DOHH2 (cell line): Measurements from ENCODE around the gene C1orf216.

ENCODE experiments used
- H3F3A ChIP-seq: fragments of 200-600 bp; sonication (generic), shearing (Covaris generic); 2 replicates; pipeline ENCODE4 v1.6.0; 2016; ENCODE audit warnings: antibody characterized with exemption, mild to moderate bottlenecking; ENCODE audit not compliant: control insufficient read depth, insufficient read depth
- H3K27ac ChIP-seq: fragments of 200-600 bp; sonication (generic); 2 replicates; pipeline ENCODE4 v1.5.1; 2014; ENCODE audit warnings: low read depth, mild to moderate bottlenecking, low read length, moderate library complexity
- H3K27me3 ChIP-seq: fragments of 200-600 bp; sonication (generic); 2 replicates; pipeline ENCODE4 v1.6.1; 2014; ENCODE audit warnings: mild to moderate bottlenecking, low read length, mixed read lengths; ENCODE audit not compliant: control insufficient read depth
- H3K36me3 ChIP-seq: fragments of 200-600 bp; sonication (generic); 2 replicates; pipeline ENCODE4 v1.6.1; 2014; ENCODE audit warnings: mild to moderate bottlenecking, low read length, moderate library complexity, mixed read lengths; ENCODE audit not compliant: control insufficient read depth
- H3K4me1 ChIP-seq: fragments of 200-600 bp; sonication (generic); 2 replicates; pipeline ENCODE4 v1.6.1; 2014; ENCODE audit warnings: mild to moderate bottlenecking, low read length, mixed read lengths; ENCODE audit not compliant: control insufficient read depth
- H3K4me2 ChIP-seq: fragments of 200-600 bp; sonication (generic); 2 replicates; pipeline ENCODE4 v1.6.0; 2014; ENCODE audit warnings: mild to moderate bottlenecking, low read length, moderate library complexity
- H3K4me3 ChIP-seq: fragments of 200-600 bp; sonication (generic); 2 replicates; pipeline ENCODE4 v1.5.1; 2014; ENCODE audit warnings: mild to moderate bottlenecking, low read length, mixed read lengths
- H3K79me2 ChIP-seq: fragments of 200-600 bp; sonication (generic); 2 replicates; pipeline ENCODE4 v1.6.1; 2014; ENCODE audit warnings: mild to moderate bottlenecking, low read length, mixed read lengths; ENCODE audit not compliant: control insufficient read depth
- H3K9me2 ChIP-seq: fragments of 200-600 bp; sonication (generic); replicated peaks from 2 replicates; pipeline ENCODE4 v1.6.1; 2014; ENCODE audit warnings: mild to moderate bottlenecking, low read length, mixed read lengths; ENCODE audit not compliant: control insufficient read depth
- H3K9me3 ChIP-seq: fragments of 200-600 bp; sonication (generic); 2 replicates; pipeline ENCODE4 v1.6.1; 2014; ENCODE audit warnings: antibody characterized with exemption, low read length, mixed read lengths; ENCODE audit not compliant: control insufficient read depth, insufficient read depth
- H4K20me1 ChIP-seq: fragments of 200-600 bp; sonication (generic); 2 replicates; pipeline ENCODE4 v1.6.0; 2014; ENCODE audit warnings: low read depth, mild to moderate bottlenecking, antibody characterized with exemption, low read length, moderate library complexity; ENCODE audit not compliant: control insufficient read depth, insufficient read depth
- CTCF ChIP-seq: fragments of 200-600 bp; sonication (generic); IDR thresholded peaks from one replicate; pipeline ENCODE4 v1.5.1; 2014; ENCODE audit warnings: antibody characterized with exemption, mild to moderate bottlenecking, low read depth, low read length; ENCODE audit not compliant: poor library complexity, severe bottlenecking
- EZH2phosphoT487 ChIP-seq: fragments of 200-600 bp; sonication (generic); IDR thresholded peaks from 2 replicates; pipeline ENCODE4 v1.6.1; 2017; ENCODE audit warnings: borderline replicate concordance, mild to moderate bottlenecking, antibody characterized with exemption, low read length, moderate library complexity, mixed read lengths

C1orf216 gene

GRCh38 chr1:35683012-35683411 is 35.7 kb downstream of the C1orf216 start:
- no peak for TF ChIP-seq CTCF
- TF ChIP-seq EZH2phosphoT487: no peak
- Histone ChIP-seq H3F3A (no peaks in the 10 kb centered on the region), H3K27ac (no peak overlapping the region), H3K9me3 (no peaks in the 10 kb centered on the region), H3K4me1 (no peaks in the 10 kb centered on the region), H3K4me3 (no peak overlapping the region), H3K9me2 (no peaks in the 10 kb centered on the region), H3K4me2 (no peak overlapping the region), H3K79me2 (no peaks in the 10 kb centered on the region), H4K20me1 (no peaks in the 10 kb centered on the region), H3K27me3 (peaks cover 27% of the 10 kb centered on the region), H3K36me3 (no peaks in the 10 kb centered on the region)

GRCh38 chr1:35680271-35680670 is 38.4 kb downstream of the C1orf216 start:
- Histone ChIP-seq H3K36me3 (no peaks in the 10 kb centered on the region), H3K4me2 (no peak overlapping the region), H3K4me3 (no peak overlapping the region), H3K9me2 (no peaks in the 10 kb centered on the region), H3K27me3 (peaks cover 21% of the 10 kb centered on the region), H3F3A (no peaks in the 10 kb centered on the region), H3K4me1 (no peaks in the 10 kb centered on the region), H3K9me3 (no peaks in the 10 kb centered on the region), H4K20me1 (no peaks in the 10 kb centered on the region), H3K27ac (no peak overlapping the region), H3K79me2 (no peaks in the 10 kb centered on the region)
- TF ChIP-seq EZH2phosphoT487 (no peak), CTCF (no peak)

- TF ChIP-seq EZH2phosphoT487 (no peak), CTCF (no peak)
- no peaks in the 10 kb centered on the region for H3K36me3 ChIP-seq
- no peaks in the 10 kb centered on the region for H3K9me3 ChIP-seq
- peaks cover 15% of the 10 kb centered on the region for H3K27me3 ChIP-seq
- no peaks in the 10 kb centered on the region for H3K9me2 ChIP-seq
- no peaks in the 10 kb centered on the region for H3F3A ChIP-seq
- no peak overlapping the region for H3K4me2 ChIP-seq
- H3K4me3 ChIP-seq: no peak overlapping the region
- no peaks in the 10 kb centered on the region for H4K20me1 ChIP-seq
- no peak overlapping the region for H3K27ac ChIP-seq
- no peaks in the 10 kb centered on the region for H3K79me2 ChIP-seq
- no peaks in the 10 kb centered on the region for H3K4me1 ChIP-seq
Measured at GRCh38 chr1:35675773-35676172, 42.9 kb downstream of the C1orf216 start.

GRCh38 chr1:35674111-35674510 is 44.6 kb downstream of the C1orf216 start:
- Histone ChIP-seq H3K4me3 (no peak overlapping the region), H3K27ac (no peak overlapping the region), H3K4me1 (no peaks in the 10 kb centered on the region), H4K20me1 (no peaks in the 10 kb centered on the region), H3K27me3 (peaks cover 11% of the 10 kb centered on the region), H3K4me2 (no peak overlapping the region), H3K79me2 (no peaks in the 10 kb centered on the region), H3K9me2 (no peaks in the 10 kb centered on the region), H3K36me3 (no peaks in the 10 kb centered on the region), H3K9me3 (no peaks in the 10 kb centered on the region), H3F3A (no peaks in the 10 kb centered on the region)
- TF ChIP-seq EZH2phosphoT487: no peak
- TF ChIP-seq CTCF: no peak
